Colon (tissue), 2 donors: ENCODE data around the gene CBX4.

Experiments
- FAIRE-seq: peaks from 2 replicates; lab custom pipeline; 2012; peaks lifted over from hg19 to GRCh38; lab: Jason Lieb, UNC
- donor health status: control.
- donor health status: control.

CBX4 gene

DNA sequence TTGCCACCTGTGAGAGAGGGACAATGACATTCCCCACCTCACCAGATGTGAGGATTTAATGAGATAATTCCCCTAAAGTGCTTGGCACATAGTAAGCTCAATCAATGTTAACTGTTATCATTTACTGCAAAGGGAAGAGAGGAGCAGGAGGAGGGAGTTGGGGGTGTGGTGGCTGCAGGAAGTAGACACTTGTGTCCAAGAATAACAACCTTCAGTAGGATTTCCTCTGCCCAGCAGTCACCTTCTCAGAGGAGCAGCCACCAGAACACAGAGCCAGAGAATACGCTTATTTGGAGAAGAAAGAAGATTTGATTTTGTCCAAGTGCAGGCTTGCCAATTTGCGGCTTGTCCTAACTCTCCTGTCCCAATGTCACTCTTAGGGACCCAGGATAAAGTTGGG, 10.2 kb downstream of the CBX4 start:
- FAIRE-seq = no peak

DNA sequence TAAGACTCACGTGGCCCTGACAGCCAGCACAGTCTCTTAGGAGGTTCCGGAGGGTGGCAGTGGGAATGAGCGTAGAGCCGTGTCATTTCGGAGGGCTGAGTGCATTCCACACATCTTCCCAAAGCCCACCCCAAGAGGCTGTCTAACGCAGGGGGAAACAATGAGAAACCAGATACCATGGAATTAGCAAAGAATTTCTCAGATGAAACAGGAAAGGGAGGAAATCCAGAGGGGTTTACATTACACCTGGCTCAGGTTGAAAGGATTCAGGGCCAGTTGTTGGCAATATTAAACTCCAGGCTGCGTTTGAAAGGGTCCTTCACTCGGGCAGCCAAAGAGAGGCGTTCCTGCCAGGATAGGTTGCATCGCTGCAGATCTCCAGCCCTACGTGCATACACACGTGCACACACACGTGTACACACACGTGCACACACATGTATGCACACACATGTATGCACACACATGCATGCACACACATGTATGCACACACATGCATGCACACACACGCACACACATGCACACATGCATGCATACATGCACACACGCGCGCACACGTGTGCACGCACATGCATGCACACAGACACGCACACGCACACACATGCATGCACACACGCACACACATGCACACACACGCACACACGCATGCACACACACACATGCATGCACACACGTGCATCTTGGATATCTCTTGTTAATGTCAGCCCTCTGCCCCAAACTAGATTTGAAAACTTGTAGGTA, 12.2 kb downstream of the CBX4 start:
- no peak for FAIRE-seq

DNA sequence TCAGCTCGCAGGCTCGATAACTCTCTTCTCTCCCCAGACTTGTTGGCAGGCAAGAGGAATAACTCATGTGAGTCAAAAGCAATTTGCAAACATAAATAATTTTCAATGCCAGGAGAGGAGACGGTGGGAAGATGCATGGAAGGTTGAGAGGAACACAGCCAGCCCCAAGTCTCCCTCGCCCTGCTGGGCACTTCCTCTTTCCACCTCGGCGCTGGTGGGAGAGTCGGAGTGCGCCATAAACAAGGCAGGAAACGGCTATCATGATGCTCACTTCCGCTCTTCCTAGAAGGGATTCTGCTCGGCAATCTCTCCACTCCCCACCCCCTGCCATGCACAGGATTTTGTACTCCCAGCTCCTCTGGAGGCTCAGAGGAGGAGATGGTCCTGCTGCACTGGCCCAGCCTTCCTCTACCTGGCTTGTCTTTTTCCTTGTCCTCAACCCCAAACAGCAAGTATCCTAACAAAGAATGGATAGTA, 13.0 kb downstream of the CBX4 start:
- FAIRE-seq = no peak

DNA sequence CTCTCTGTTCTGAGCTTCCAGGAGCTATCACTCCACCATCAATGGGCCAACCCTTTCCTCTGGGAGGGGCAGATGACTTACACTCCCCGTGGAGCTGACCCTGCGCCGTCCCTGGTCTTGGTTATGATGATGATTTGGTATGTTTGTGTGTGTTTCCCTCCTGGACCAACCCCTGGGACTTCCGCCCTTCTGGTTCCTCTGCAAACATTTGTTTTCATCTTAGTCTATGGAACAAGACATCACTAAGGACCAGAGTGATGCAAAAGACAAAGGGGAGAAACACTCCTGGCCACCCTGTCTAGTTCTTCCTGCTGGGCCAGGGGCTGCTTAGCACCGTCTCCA, 13.7 kb downstream of the CBX4 start:
- FAIRE-seq = no peak

DNA sequence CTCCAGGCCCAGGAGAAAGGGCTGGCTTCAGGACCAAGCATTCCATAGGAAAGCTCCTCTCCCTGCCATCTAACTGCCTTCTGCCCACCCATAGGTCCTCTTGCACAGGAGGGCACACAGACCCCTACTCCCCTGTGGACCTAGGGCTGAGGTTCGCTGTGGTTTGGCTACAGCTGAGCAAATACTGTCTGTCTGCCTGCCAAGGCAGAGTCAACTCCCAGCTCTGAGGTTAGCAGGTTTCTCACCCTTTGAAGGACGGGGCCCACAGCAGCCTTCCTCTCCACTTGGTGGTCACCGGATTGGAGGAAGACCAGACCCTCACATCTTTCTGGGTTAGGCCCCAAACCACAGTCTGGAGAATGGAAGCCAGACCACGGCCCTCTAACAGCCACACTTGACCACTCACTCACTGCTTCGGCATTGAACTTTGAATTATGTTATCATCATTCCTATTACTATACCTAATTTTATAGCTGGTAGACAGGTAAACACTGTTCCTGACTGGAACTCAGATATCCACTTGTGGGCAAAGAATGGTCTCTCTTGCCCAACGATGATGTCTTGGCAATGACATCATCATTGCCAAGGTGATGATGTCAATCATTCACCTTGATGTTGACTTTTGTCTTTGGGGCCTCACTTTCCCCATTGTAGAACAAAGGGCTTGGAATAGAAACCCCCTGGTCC, 14.2 kb downstream of the CBX4 start:
- FAIRE-seq = no peak

DNA sequence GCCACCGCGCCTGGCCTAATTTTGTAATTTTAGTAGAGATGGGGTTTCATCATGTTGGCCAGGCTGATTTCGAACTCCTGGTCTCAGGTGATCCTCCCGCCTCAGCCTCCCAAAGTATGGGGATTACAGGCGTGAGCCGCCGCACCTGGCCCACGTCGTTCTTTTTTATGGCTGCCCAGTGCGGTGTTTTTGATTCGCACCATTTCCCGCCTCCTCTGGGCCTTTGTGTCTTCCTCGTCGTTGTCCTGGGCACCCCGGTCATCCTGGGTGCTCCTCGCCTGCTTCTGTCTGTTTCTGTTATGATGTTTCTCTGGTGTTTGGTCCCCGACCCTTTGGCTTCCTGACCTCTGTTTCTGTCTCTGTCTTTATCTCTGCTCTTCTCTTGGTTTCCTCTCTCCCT, 15.0 kb downstream of the CBX4 start:
- no peak for FAIRE-seq

DNA sequence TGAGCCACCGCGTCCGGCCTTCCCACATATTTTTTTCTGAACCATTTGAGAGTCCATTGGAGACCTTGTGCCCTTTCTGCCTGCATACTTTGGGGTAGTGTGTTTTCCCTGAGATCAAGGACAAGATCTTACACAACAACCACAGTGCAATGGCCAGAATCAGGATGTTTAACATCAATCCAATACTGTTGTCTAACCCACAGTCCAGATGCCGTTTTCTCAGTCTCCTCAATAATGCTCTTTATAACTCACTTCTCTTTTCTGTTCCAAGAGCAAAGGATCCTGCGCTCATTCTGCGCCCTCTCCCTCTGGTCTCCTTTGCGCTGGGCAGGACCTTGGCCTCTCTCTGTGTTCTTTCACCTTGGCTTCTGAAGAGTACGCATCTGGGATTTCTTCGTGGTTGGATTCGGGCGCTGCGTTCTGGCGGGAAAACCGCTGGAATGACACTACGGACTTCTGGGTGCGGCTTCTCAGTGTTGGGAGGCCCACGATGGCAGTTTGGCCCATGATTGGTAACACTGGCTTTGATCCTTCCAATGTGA, 16.6 kb downstream of the CBX4 start:
- no peak for FAIRE-seq

DNA sequence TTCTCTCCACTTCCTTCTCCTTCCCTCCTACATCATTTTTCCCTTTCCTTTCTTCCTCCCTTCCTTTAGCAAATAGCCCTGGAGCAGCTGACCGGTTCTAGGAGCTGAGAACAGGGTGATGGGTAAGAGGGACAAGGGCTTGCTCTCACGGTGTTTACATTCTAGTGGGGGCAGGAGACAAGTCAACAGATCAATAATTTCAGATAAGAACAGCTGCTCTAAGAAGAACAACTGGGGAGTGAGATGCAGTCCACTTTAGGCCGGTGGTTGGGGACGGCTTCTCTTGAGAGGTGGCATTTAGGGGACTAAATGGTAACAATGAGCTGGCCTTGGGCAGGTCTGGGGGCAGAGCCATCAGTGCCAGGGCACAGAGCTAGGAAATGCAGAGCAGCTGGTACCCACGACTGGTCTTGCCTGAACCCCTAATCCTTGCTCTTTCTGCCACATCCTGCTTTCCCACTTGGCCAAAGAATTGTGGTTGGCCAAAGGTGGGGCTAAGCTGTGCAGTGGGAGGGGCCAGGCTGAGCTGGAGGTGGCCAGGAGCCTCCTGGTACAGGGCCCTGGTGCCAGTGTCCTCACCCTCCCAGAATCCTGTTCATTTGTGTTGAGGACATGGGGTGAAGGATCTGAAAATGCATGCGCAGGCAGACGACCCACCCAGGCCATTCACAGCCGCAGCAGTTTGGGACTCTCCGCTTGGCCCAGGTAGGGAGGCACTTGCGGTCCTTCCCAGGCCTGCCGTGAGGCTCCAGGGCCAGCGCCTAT, 17.7 kb downstream of the CBX4 start:
- no peak for FAIRE-seq

DNA sequence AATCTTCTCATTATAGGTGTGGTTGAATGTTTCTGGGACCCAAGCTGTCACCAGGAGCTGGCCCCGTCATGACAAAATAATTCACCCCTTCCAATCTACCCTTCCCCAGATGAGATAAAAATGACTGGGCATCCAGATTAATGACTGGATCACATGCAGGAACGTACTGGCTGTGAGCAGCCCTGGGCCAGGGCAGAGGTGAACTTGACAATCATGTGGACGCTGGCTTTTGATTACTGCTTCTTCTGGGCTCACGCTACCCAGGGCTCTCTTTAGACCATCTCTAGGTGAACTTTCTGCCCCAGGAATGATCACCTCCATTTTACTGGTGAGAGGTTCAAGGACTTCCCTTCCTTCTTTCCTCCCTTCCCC, 18.3 kb downstream of the CBX4 start:
- FAIRE-seq = no peak

DNA sequence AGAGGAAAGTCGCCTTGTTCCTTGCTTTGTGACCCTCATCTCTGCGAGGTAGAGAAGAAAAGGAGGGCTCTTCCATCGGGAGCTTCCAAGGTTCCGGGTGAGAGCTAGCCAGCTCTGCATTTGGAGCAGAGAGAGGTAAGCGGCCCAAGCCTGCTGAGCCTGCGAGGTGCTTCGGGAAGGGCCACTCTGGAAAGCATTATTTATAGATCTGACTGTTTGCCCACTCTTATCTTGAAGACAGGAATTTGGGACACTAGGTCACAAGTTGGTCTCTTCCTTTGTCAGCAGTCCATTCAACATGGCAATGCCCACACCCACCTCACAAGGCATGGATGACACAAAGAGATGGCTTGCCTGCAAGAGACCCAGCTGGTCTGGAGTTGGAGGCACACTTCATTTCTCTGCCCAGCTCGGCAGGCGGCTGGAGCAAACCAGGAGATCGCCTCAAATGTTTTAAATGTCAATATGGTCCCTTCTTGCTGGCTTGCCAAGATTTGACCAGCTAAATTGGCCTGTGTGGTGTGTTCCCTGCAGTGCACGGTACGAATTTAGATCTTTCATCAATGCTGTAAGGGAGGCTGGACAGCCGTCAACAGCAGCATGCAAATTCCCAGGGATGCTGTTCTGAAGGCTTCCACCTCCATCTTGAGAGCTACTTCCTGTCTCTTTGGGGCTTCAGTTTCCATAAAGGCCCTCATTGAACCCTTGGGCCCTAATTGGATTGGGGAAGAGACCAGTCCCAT, 19.5 kb downstream of the CBX4 start:
- FAIRE-seq = no peak

DNA sequence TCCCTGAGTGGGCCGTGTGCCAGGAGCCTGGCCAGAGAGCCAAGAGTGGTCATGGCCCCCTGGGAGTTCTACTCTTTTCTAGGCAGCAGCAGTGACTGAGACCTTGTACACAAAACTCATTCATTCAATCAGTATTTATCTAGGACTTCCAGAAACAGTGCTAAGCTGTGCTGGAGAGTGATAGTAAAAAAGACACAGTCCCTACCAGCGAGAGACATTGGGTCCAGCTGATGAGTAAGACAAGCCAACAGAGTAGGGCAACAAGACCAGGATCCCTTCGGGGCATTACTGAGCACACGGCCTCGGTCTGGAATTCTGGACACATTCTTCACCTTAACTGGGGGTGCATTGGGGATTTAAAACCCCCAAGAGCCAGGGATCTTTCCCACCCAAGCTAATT, 20.2 kb downstream of the CBX4 start:
- no peak for FAIRE-seq

DNA sequence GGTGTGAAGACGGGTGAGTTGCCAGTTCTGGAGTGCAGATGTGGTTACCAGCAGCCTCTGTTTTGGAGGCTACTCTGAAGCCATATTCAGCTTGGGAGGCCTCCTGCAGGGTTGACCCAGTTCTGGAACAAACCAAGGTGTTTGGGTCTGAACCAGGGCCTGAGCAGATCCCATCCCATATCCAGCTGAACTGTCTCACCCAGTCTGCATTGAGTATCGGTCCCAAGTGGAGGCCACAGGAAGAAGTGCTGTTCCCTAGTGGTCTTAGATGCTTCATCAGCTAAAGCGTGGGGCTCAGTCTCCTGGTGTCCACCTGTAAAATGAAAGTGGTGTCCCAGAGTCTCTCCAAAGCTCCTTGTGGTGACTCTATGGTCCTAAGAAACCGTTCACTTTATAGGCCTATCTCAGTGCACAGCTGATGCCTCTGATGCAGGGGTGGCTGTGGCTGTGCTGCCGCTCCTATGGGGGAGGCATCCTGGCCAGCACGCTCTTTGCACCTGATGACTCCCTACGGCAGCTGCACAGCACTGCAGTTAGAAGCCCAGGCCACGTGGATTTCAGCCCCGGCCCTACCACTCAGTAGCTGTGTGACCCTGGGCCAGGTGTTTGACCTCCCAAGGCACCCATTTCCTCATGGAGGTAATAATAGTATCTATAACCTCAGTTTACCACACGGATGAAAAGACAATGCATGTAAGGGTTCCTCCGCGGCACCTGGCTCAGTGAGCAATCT, 21.0 kb downstream of the CBX4 start:
- FAIRE-seq = no peak

DNA sequence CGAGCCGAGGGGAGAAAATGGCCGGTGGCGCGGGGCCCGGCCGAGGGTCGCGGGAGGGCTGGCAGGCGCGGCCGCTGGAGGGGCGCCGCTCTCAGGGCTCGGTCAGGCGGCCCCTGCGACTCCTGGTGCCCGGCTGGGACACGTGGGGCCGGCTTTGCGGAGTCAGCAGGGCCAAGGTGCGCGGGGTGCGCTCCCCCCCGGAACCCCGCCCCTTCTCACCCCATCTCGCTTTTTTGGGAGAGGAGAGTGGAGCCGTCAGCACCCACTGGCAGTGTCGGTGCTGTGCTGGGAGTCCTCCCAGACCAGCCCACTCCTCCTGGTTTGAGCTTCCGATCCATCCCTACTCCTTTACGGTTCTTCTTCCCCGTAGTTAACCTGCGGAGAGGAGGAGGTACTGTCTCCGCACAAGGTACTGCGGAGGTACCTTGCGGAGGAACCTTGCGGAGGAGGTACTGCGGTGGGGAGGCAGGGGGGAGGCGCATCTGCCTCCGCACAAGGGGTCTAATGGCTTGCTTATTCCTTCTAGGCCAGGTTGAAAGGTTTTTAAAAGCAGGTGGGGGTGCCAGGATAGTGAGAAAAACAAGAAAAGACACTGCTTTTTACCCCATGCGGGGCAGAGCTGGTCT, 23.3 kb downstream of the CBX4 start:
- no peak for FAIRE-seq

DNA sequence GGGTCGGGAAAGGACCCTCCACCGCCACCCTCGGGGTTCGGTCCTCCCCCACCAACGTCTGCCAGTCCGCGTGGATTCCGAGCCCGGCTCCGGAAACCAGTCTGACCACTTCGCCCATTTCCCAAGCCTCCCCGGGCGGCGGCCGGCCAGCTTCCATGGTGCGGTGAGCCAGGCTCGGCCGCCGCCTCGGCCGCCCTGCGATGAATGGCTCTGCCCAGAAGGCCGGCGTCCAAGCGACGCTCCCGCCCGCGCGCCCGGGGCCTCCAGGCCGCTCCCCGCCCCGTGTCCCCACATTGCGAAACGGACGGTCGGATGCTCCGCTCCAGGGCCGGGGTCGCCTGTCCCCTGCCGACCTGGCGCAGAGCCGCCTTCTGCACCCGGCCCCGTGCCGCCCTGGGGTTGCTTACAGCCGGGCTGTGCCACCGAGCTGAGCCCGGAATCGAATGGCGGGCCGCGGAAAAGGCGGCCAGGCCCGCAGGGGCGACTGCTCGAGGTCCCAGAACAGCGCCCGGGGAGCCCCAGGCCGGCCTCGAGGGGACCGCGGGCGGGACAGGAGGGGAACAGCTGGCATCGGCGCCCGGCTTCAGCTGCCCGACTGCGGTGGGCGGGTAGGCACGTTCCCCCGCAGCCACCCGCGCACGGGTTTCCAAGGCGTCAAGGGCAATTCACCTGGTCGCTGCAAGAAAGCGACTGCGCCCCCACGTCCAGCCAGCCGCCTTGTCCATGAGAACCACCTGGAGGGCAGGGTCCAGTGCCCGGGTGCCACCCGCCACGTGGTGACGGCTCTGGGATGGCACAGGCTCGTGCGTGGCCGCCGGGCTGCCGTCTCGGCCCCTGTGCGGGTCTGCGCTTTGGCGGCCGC, 24.0 kb downstream of the CBX4 start:
- no peak for FAIRE-seq

DNA sequence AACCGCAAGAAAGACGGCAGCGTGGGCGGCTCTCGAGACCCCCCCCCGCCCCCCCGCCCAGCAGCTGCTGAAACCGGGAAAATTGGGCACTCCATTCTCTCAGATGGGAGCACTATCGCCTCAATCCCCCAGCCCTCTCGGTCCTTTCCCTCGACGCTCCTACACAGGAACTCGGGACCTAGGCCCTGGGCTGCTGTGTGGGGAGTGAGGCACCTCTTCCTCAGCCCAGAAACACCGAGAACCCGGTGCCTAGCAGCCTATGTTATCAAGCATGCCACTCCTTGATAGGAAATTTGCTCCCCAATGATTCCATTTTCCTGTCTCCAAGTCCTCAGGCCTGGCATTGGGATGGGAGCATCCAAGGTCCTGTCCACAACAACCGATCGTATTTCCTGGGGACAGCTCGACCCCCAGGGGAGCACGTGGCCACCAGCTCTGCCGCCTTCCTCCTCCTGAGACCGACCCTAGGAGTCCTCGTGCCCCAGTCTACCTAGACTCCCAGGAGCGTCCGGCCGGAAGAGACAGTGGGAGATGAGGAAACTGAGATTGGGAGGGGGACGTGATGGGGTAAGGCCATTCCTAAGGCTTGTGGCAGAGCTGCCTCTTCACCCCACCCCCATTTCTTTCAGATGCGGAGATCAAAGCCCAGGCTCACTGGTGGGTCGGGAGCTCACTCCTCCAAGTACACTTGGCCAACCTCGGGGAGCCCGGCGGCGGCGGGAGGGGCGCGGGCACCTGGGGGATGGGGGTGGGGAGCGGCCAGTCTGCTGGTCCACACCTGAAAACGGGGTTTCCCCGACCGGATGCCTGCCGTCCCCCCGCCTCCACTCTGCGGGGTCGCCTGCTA, 24.9 kb downstream of the CBX4 start:
- no peak for FAIRE-seq

DNA sequence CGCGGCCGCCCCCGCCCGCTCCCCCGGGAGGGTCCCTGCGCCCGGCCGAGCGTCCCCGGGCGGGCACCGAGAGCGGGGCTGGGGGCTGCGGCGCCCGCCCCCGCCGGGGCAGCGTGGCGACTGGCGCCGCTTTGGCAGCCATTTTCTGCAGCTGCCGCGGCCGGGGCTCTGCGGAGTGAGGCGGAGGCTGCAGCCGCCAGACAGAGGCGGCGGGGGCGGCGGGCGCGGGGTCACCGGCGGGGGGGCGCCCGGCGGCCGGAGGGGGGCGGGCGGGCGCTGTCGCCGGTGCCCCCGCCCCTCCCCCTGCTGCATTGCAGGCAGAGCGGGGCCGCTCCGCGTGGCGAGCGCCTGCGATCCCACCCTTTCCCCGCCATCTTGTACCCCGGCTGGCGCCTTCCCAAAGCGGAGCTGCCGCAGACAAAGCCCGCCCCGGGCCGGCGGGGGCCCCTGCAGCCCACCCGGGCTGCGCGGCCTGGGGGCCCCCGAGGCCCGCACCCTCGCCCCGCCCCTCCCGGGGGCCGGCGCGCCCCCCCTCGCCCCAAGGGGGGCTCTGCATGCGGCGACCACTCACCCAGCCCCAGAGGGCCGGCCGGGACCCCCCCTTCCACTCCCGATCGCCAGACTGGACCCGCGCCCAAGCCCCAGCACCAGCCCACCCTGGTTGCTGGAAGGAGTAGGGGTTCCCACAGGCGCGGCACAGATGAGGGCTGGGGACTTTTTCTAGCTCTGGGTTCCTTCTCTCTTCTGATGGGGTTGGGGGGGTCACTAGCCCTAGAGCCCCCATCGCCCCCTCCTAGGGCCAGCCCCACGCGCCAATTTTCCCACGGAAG, 25.7 kb downstream of the CBX4 start:
- FAIRE-seq = no peak

DNA sequence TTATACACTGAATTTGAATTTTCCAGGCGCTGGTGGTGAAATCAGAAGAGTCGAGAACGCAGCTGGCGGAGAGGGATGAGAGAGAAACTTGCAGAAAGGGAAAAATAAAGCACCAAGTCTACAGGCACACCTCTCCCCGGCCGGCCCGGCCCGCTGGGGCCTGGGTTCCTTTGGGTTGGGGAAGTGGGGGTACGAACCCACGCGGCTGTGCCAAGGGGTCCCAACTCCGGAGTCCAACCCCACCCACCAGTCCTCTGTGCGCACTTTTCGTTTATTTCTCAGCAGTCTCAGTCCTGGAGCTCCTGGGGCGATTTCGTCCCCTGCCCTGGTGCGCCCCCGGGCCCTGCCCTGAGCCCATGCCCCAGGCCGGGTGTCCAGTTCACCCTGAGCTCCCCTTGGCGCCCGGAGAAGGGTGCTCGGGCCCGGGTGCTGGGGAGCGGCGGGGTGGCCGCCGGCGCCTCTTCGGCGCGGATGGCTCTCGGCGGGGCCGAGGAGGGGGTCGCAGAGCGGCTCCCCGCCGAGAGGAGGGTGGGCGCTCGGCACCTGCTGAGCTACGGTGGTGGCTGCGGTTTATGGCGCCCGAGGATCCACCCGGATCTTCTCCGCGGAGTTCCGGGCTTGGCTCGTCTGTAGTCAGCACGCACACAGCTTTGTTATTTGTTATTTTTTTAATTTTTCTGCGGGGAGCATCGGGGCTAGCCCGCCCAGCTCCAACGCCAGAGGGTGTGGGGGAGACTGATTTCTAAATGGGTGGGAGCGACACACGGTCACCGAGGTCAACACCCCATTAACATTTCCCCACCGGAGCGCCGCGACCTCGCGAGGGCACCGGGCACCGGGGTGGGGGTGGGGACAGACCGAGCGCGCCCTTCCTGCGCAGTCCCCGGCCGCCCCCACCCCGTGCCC, 26.6 kb downstream of the CBX4 start:
- FAIRE-seq = no peak
